Kidney tubule cell (primary cell): Measurements from ENCODE around the gene CFAP20.
"Not testable (repeated sequence)": the region's sequence is repeated elsewhere in the genome, so short reads cannot be mapped to it uniquely, and the experiment has no call there.

ENCODE experiments used
- DNase-seq: peaks from one replicate; pipeline ENCODE4 v3.0.0-alpha.2; 2018; ENCODE audit warnings: low spot score

Gene CFAP20

DNA sequence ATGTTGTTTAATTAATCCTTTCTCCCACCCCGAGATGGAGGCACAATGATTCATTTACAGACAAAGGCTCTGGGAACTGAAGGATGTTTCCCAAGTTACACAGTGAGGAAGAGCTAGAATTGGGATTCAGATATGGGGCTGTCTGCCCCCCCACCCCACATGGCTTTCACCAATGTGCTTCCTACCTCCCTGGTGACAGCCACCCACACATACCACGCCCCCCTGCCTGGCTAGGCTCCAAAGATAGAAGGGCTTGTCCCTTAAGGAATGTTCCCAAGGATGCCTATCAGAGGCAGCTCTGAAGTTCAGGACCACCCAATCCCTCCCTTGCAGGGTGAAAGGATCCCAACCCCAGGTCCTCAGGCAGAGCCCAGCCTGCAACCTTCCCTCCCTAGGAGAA, 32.9 kb downstream of the CFAP20 start:
- no peak for DNase-seq

DNA sequence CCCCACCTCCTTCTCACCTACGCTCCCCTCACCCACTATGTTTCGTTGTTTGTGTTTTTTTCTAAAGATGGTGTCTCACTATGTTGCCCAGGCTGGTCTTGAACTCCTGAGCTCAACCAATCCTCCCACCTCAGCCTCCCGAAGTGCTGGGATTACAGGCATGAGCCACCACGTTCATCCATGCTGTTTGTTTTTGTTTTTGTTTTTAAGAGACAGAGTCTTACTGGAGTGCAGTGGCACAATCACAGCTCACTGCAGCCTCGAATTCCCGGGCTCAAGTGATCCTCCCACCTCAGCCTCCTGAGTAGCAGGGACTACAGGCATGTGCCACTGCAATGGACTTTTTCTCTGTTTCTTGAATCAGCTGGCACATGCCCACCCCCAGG, 33.6 kb downstream of the CFAP20 start:
- DNase-seq = not testable (repeated sequence)

DNA sequence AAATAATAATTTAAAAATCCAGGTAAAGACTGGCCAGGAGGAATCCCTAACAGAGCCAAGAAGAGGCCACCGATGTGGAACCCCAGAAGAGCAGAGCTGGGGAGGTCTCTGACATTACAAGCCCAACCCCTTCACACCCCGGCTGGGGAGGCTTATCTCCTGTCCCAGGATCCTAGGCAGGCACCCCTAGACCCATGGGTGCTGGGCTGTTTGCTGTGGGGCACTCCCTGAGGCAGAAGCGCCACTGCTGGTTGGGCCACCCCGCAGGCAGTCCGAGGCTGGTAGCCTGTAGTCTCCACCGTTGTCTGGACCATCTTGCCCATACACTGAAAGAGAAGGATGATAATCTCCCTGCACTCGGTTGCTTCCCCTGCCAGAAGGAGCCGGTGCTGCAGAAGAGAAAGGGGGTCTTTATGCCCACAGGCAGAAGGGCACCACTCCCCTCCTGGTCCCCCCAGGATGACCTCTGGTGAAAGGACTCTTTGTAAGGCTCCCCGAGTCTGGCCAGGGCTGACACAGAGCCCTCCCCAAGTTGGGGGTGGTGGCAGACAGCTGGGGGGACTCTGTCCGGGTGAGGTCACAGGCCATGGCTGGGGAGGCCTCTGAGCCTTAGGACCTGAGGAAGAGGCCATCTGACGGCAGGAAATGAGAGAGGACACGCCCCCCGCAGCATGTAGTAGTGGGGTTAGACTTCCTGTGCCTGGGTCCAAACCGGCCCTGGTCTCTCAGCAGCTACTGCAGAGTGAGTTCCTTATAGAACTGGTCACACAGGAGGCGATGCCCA, 34.2 kb downstream of the CFAP20 start:
- DNase-seq = no peak

DNA sequence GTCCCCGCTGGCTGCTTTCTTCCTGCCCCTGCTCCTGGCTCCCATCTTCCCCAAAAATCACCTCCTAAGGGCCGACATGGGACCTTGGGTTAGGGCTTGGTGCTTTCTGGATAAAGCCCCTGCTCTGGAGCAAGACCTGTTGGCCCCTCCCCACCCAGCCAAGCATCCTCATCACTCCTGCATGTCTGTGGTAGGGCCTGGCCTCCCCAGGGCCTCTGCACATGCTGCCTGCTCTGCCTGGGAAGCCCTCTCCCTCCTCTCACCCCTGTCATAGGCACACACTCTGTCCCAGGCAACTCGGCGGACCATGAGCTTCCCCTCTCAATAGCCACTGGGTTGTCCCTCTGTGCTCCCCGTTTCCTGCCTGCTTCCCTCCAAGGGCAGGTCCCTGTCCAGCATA, 35.2 kb downstream of the CFAP20 start:
- no peak for DNase-seq

DNA sequence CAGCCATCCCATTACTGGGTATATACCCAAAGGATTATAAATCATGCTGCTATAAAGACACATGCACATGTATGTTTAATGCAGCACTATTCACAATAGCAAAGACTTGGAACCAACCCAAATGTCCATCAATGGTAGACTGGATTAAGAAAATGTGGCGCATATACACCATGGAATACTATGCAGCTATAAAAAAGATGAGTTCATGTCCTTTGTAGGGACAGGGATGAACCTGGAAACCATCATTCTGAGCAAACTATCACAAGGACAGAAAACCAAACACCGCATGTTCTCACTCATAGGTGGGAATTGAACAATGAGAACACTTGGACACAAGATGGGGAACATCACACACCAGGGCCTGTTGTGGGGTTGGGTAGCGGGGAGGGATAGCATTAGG, 38.8 kb downstream of the CFAP20 start:
- not testable (repeated sequence) for DNase-seq

DNA sequence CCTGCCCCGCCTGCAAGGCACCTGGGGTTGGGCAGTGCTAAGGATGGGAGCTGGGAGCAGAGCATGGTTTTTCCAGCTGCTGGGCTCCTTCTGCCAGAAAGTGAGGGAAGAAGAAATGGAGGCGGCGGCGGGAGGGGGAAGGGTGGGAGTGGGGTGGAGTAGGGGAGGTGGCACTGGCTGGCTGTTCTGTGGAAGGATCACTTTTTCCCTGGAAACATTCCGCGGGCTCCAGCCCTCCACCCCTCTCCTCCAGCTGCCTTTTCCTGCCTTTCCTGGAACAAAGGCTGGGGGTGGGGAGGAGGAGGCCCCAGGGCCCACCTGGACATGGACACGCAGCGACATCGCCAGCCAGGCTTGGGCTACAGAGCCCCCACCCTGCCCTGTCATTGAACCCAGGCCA, 41.1 kb downstream of the CFAP20 start:
- no peak for DNase-seq

DNA sequence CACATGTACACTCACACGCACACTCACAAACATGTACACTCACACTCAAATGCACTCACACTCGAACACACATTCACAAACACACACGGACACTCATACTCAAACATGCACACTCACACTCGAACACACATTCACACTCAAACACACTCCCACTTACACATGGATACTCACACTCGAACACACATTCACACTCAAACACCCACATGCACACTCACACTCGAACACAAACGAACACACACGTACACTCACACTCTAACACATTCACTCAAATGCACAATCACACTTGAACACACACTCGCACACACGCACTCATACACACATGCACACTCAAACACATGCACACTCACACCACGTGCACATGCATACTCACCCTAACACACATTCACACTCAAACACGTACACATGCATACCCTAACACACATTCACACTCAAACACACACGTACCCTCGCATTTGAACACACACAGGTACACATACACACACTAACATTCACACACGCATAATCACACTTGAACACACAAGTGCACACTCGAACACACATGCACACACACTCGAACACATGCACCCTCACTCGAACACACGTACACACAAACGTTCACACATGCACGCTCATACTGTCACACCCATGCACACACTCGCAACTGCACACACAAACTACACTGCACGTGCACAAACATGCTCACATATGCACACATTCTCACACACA, 41.8 kb downstream of the CFAP20 start:
- no peak for DNase-seq

DNA sequence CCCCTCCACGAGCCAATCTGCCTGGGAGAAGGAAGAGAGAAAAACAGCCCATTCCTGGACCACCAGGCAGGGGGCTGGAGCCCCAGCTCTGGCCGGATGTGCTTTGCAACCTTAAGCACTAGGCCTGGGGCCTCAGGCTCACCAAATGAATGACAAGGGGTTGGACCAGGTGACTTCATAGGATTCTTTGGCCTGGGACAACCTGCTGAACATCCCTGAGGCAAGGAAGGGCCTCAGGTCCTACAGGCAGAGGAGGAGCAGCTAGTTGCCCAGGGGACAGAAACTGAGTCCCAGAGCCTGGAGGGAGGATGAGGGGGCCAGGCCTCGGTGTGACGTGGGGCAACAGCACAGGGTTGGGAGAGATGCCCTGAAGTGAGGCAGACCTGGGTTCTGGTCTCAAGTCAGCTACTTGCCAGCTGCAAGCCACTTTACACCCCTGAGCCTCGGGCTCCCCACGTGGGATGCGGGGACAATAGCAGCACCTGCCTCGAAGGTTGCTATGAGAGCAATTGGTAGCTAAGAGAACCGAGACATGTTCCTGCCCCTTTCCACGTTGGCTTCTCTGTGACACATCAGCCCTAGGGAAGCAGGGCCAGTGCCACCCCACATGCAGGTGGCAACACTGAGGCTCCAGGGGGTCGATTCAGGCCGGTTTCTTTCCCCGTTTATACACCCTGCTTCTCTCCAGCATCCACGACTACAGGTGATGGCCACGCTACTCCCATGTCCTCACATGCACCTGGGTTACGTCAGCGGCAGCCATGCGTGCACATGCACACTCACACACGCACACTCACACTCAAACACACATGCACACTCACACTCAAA, 42.6 kb downstream of the CFAP20 start:
- DNase-seq = no peak

DNA sequence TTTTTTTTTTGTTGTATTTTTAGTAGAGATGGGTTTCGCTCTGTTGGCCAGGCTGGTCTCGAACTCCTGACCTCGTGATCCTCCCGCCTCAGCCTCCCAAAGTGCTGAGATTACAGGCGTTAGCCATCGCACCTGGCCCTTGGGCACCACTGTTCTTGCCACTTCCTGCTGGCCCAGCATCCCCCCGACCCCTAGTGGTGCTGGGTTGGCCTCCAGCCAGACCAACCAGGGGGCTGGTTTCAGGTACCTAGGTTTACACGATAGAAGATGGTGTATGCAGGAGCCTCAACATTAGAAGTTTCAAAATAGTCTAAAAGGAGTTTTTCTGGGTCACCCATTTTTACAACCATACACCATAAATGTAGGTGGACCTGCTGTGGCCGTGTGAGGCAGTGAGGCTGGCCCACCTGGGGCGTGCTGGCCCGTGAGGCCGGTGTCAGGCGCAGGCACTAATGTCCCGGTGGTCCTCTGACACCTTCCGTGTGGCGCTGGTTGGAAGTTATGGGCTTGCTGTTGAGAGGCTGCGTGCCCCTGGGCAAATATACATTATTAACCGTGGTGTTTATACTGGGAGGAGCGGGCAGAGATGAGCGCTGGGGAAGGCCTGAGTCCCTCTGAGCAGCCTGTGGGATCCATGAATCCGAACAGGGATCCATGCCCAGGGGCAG, 43.5 kb downstream of the CFAP20 start:
- DNase-seq = no peak

DNA sequence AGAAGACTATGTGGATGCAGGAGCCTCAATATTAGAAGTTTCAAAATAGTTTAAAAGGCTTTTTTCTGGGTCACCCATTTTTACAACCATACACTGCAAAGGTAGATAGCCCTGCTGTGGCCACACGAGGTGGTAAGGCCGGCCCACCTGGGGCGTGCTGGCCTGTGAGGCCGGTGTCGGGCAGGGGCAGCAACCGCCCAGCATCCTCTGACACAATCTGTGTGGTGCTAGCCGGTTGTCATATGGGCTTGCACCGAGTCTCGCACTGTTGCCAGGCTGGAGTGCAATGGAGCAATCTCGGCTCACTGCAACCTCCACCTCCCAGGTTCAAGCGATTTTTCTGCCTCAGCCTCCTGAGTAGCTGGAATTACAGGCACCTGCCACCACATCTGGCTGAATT, 44.0 kb downstream of the CFAP20 start:
- no peak for DNase-seq

DNA sequence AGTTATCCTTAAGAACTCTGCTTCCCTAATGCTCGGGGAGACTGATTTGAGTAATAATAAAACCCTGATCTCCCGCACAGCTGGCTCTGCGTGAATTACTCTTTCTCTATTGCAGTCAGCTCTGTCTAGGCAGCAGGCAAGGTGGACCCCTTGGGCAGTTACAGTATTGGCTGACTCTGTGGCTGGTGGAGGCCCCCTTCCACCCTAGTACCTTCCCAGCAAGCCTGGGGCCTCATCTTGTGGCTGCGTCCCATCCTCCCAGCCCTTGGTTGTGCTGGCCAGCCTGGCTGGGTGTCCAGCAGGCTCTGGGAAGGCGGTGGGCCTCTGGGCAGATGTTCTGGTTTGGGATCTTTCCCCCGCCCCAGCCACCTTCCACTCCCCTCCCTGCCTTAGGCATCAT, 44.5 kb downstream of the CFAP20 start:
- no peak for DNase-seq

DNA sequence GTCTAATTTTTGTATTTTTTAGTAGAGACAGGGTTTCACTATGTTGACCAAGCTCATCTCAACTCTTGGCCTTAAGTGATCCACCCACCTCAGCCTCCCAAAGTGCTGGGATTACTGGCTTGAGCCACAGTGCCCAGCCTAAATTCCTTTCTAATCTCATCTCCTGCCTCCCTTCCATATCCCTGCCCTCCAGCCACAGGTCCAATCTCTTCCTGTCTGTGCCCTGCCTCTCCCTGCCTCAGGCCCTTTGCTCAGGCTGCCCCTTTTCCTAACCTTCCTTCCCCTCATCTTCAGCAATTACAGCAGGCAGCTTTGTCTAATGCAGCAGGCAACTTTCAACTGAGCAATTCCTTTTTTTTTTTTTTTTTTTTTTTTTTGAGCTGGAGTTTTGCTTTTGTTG, 46.8 kb downstream of the CFAP20 start:
- no peak for DNase-seq

DNA sequence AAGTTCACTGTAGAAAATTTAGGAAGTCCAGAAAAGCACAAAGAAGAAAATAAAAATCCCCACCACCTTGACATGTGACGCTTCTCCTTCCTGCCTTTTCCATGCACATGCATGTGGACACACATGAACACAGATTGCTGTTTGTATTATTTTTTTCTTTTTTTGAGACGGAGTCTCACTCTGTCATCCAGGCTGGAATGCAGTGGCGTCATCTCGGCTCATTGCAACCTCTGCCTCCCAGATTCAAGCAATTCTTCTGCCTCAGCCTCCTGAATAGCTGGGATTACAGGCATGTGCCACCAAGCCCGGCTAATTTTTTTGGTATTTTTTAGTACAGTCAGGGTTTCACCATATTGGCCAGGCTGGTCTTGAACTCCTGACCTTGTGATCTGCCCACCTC, 48.5 kb downstream of the CFAP20 start:
- not testable (repeated sequence) for DNase-seq

DNA sequence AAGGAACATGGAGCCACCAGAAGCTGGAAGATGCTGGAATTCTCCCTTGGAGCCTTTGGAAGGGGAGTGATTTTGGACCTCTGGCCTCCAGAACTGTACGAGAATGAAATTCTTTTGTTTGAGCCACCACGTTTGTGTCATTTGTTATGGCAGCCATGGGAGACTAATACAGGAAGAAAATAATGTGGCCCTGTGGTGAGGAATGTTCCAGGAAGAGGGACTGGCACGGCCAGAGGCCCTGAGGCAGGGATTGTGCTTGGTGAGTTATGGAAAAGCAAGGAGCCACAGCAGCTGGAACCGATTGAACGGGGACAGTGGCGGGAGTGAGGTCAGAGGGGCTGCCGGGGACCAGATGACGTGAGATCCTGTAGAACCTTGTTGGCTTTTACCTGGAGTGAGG, 51.4 kb downstream of the CFAP20 start:
- DNase-seq = no peak

DNA sequence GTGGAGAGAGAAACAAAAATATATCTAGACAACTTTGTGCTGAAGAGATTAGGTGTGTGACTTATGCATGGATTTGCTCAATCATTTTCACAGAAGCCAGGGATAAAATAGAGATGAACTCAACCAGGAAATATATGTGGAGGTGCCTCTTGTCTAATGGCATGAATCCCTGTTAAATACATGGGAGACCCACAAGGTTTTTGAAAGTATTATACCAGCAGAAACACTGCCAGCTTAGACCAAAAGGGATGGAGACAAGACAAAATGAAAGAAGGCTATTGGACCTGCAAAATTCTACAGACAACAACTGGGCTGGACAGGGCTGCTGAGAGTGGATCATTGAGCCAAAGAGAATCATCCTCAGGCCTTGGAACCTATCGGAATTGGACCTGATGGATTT, 52.7 kb downstream of the CFAP20 start:
- DNase-seq = no peak

DNA sequence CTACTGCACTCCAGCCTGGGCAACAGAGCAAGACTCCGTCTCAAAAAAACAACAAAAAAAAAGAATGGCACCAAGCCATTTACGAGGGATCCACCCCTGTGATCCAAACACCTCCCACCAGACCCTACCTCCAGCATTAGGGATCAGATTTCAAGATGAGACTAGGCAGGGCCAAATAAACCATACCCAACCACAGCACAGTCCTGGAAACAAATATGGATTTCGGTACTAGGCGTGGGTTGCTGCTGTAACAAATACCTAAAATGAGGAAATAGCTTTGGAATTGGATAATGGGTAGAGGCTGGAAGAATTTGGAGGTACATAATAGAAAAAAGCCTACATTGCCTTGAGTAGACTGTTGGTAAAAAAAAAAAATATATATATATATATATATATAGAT, 54.5 kb downstream of the CFAP20 start:
- no peak for DNase-seq

DNA sequence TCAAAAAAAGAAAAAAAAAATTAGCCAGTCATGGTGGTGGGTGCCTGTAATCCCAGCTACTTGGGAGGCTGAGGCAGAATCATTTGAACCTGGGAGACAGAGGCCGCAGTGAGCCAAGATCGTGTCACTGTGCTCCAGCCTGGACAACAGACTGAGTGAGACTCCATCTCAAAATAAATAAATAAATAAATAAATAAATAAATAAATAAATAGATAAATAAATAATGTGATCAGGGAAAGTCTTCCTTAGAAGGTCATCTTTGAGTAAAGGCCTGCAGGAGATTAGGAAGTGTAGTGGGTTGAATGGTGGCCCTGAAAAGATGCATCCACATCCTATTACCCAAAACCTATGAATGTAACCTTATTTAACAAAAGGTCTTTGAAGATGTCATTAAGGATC, 56.1 kb downstream of the CFAP20 start:
- DNase-seq = not testable (repeated sequence)

DNA sequence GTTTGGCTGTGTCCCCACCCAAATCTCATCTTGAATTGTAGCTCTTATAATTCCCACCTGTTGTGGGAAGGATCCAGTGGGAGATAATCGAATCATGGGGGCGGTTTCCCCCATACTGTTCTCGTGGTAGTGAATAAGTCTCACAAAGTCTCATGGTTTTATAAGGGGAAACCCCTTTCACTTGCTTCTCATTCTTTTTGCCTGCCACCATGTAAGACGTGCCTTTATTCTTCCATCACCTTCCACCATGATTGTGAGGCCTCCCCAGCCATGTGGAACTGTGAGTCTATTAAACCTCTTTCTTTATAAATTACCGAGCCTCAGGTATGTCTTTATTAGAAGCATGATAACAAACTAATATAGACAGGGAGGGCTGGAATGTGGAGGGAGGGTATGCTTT, 57.0 kb downstream of the CFAP20 start:
- not testable (repeated sequence) for DNase-seq

DNA sequence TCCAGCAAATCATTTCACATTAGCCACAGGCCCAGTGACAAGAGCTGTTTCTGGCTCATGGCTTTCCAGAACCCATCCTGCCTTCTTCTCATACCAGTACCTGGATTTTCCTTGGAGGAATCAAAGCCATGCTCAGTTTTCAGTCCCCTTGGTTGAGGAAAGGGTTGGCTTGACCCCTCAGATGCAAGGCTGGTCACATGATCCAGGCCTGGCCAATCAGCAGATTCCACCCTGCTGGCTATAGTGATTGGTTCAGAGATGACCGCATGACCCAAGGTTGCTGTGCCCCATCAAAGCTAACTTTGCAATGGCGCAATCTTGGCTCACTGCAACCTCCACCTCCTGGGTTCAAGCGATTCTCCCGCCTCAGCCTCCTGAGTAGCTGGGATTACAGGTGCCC, 58.6 kb downstream of the CFAP20 start:
- DNase-seq = no peak
